Activated CD4-positive, alpha-beta T cell treated with anti-CD3 and anti-CD28 coated beads for 36 hours (primary cell): Measurements from ENCODE around the gene DENND4C. TPM values are rescaled to one million over a fixed set of nuclear protein-coding genes. Genes with fewer than 3 reads are reported as not detected.
"Not testable (repeated sequence)": the region's sequence is repeated elsewhere in the genome, so short reads cannot be mapped to it uniquely, and the experiment has no call there.

Source experiments
- ATAC-seq: fragments of 200-7000 bp; cut with Tn5 transposase; one replicate; pipeline ENCODE4 v1.10.0; 2021; ENCODE audit warnings: mild to moderate bottlenecking, moderate library complexity
- CTCF ChIA-PET: fragments of 350-600 bp; sonication (Branson Sonifier 250); formaldehyde crosslinking; loops from one replicate; lab custom pipeline; 2021; ENCODE audit warnings: antibody characterized with exemption; lab: Charles Lee
- POLR2A ChIA-PET: fragments of 350-600 bp; sonication (Branson Sonifier 250); formaldehyde crosslinking; loops from one replicate; lab custom pipeline; 2021; ENCODE audit warnings: antibody characterized with exemption, inconsistent platforms; lab: Charles Lee
- DNase-seq: peaks from one replicate; pipeline ENCODE4 v3.0.0-alpha.2; 2020
- H3K27ac Mint-ChIP-seq: one replicate; pipeline ENCODE4 v1.8.0; 2021; ENCODE audit warnings: mixed read lengths
- H3K27me3 Mint-ChIP-seq: one replicate; pipeline ENCODE4 v1.8.0; 2021; ENCODE audit warnings: mixed read lengths
- H3K36me3 Mint-ChIP-seq: one replicate; pipeline ENCODE4 v1.8.0; 2021; ENCODE audit warnings: low read depth, mixed read lengths
- H3K4me1 Mint-ChIP-seq: one replicate; pipeline ENCODE4 v1.8.0; 2021; ENCODE audit warnings: mixed read lengths
- H3K4me3 Mint-ChIP-seq: one replicate; pipeline ENCODE4 v1.8.0; 2021; ENCODE audit warnings: mild to moderate bottlenecking, moderate library complexity, mixed read lengths
- H3K9me3 Mint-ChIP-seq: one replicate; pipeline ENCODE4 v1.8.0; 2021; ENCODE audit warnings: low read depth, mixed read lengths
- intact Hi-C, 2 experiments: fragments of 100-400 bp; cut with DNase I in 1 of 2; cut with micrococcal nuclease in 1 of 2; formaldehyde crosslinking; loops; one replicate each; pipeline versions ENCODE4 v1.14.2 to v1.15.1; 2022 to 2024; cut with DNase I, micrococcal nuclease
- total RNA-seq, 2 experiments: library from RNA; stranded (reverse); gene quantifications; one replicate each; pipeline ENCODE4 v1.2.3, GENCODE V29; 2021

The DENND4C gene
- total RNA-seq, 2 experiments from 2014 or later = 17.2 to 22.2 TPM

GRCh38 chr9:19372567-19372966 is 142.1 kb downstream of the DENND4C start:
- DNase-seq (no peak), ATAC-seq (no peak)
- ChIA-PET CTCF (no interaction called here), POLR2A (no interaction called here)
- intact Hi-C loops = loop anchor here in 1 of 2 experiments (2.0 kb wide), 1 partner anchor 138 kb away; no protein-coding TSS in a partner anchor
- Mint-ChIP-seq H3K4me3 (no peak overlapping the region), H3K27ac (no peak overlapping the region), H3K27me3 (no peaks in the 10 kb centered on the region), H3K9me3 (no peaks in the 10 kb centered on the region), H3K4me1 (peaks cover 21% of the 10 kb centered on the region), H3K36me3 (peaks cover 41% of the 10 kb centered on the region)

- Mint-ChIP-seq H3K27ac (no peak overlapping the region), H3K9me3 (no peaks in the 10 kb centered on the region), H3K27me3 (no peaks in the 10 kb centered on the region), H3K4me3 (no peak overlapping the region), H3K36me3 (peaks cover 51% of the 10 kb centered on the region), H3K4me1 (peaks cover 25% of the 10 kb centered on the region)
- ATAC-seq (no peak), DNase-seq (no peak)
- intact Hi-C loops = loop anchor here in 1 of 2 experiments (2.0 kb wide), 1 partner anchor 139 kb away; no protein-coding TSS in a partner anchor
- CTCF ChIA-PET = interaction anchor here (0.7 kb wide), 1 partner anchor 84 kb away, joined by 3 read pairs; no protein-coding TSS in a partner anchor
- POLR2A ChIA-PET = no interaction called here
Observed at GRCh38 chr9:19373527-19373926, 143.0 kb downstream of the DENND4C start.

- ATAC-seq (no peak), DNase-seq (no peak)
- ChIA-PET POLR2A (interaction anchor here (0.6 to 1.2 kb wide), 4 partner anchors 33 to 123 kb away, joined by 3 to 4 read pairs (median 4); partner anchors contain the start of gene ACER2), CTCF (interaction anchor here (0.7 to 1.4 kb wide), 4 partner anchors 44 to 90 kb away, joined by 3 to 4 read pairs (median 3); no protein-coding TSS in a partner anchor)
- peaks cover 70% of the 10 kb centered on the region for H3K36me3 Mint-ChIP-seq
- peak overlapping the region; percentile 70 for H3K27ac Mint-ChIP-seq
- H3K4me1 Mint-ChIP-seq = peaks cover 25% of the 10 kb centered on the region
- H3K9me3 Mint-ChIP-seq = no peaks in the 10 kb centered on the region
- no peak overlapping the region for H3K4me3 Mint-ChIP-seq
- H3K27me3 Mint-ChIP-seq = no peaks in the 10 kb centered on the region
- intact Hi-C loops = no loop called here
Observed at GRCh38 chr9:19375538-19375937, 145.0 kb downstream of the DENND4C start.

- no peak for ATAC-seq
- peaks cover 74% of the 10 kb centered on the region for H3K36me3 Mint-ChIP-seq
- intact Hi-C loops = no loop called here
- POLR2A ChIA-PET = no interaction called here
- H3K4me1 Mint-ChIP-seq = peaks cover 36% of the 10 kb centered on the region
- CTCF ChIA-PET = no interaction called here
- peak overlapping the region; percentile 99 for H3K4me3 Mint-ChIP-seq
- DNase-seq = no peak
- peak overlapping the region; percentile 68 for H3K27ac Mint-ChIP-seq
- no peaks in the 10 kb centered on the region for H3K9me3 Mint-ChIP-seq
- H3K27me3 Mint-ChIP-seq = no peaks in the 10 kb centered on the region
Observed at GRCh38 chr9:19376931-19377330, 146.4 kb downstream of the DENND4C start.

GRCh38 chr9:19378164-19378563 is 147.7 kb downstream of the DENND4C start:
- intact Hi-C loops = no loop called here
- no peaks in the 10 kb centered on the region for H3K27me3 Mint-ChIP-seq
- peaks cover 73% of the 10 kb centered on the region for H3K36me3 Mint-ChIP-seq
- H3K4me3 Mint-ChIP-seq = peak overlapping the region; percentile 99
- ChIA-PET CTCF (interaction anchor here (0.8 kb wide), 1 partner anchor 79 kb away, joined by 3 read pairs; no protein-coding TSS in a partner anchor), POLR2A (no interaction called here)
- no peaks in the 10 kb centered on the region for H3K9me3 Mint-ChIP-seq
- peaks cover 41% of the 10 kb centered on the region for H3K4me1 Mint-ChIP-seq
- ATAC-seq (no peak), DNase-seq (no peak)
- H3K27ac Mint-ChIP-seq = peak overlapping the region; percentile 100

- POLR2A ChIA-PET = interaction anchor here (1.3 kb wide), 1 partner anchor 32 kb away, joined by 4 read pairs; no protein-coding TSS in a partner anchor
- ATAC-seq = no peak
- intact Hi-C loops = no loop called here
- H3K27ac Mint-ChIP-seq = peak overlapping the region; percentile 100
- no peaks in the 10 kb centered on the region for H3K9me3 Mint-ChIP-seq
- H3K4me1 Mint-ChIP-seq = peaks cover 41% of the 10 kb centered on the region
- H3K4me3 Mint-ChIP-seq = peak overlapping the region; percentile 99
- DNase-seq = no peak
- CTCF ChIA-PET = no interaction called here
- H3K27me3 Mint-ChIP-seq = no peaks in the 10 kb centered on the region
- peaks cover 69% of the 10 kb centered on the region for H3K36me3 Mint-ChIP-seq
Observed at GRCh38 chr9:19378647-19379046, 148.2 kb downstream of the DENND4C start.

- Mint-ChIP-seq H3K27me3 (no peaks in the 10 kb centered on the region), H3K4me1 (peaks cover 41% of the 10 kb centered on the region), H3K27ac (peak overlapping the region; percentile 100), H3K4me3 (peak overlapping the region; percentile 99), H3K36me3 (peaks cover 62% of the 10 kb centered on the region), H3K9me3 (no peaks in the 10 kb centered on the region)
- POLR2A ChIA-PET = interaction anchor here (1.3 kb wide), 1 partner anchor 31 kb away, joined by 4 read pairs; no protein-coding TSS in a partner anchor
- ATAC-seq (no peak), DNase-seq (no peak)
- CTCF ChIA-PET = interaction anchor here (1.8 kb wide), 1 partner anchor 86 kb away, joined by 9 read pairs; no protein-coding TSS in a partner anchor
- intact Hi-C loops = no loop called here
Observed at GRCh38 chr9:19379283-19379682, 148.8 kb downstream of the DENND4C start.

GRCh38 chr9:19379697-19380046 is 149.2 kb downstream of the DENND4C start:
- intact Hi-C loops = loop anchor here (1.0 to 5.0 kb wide), 12 partner anchors 29 to 331 kb away; partner anchors contain the start of genes DENND4C (in 2 of the 2), RRAGA (in 2 of the 2) and PLIN2 (in 1 of the 2)
- CTCF ChIA-PET = interaction anchor here (0.6 to 1.8 kb wide), 2 partner anchors 8 to 85 kb away, joined by 3 to 9 read pairs; no protein-coding TSS in a partner anchor
- POLR2A ChIA-PET = interaction anchor here (1.3 kb wide), 2 partner anchors 31 to 147 kb away, joined by 4 to 7 read pairs; no protein-coding TSS in a partner anchor
- DNase-seq (peak; percentile 54), ATAC-seq (peak; percentile 16)
- Mint-ChIP-seq H3K4me1 (peaks cover 41% of the 10 kb centered on the region), H3K9me3 (no peaks in the 10 kb centered on the region), H3K36me3 (peaks cover 58% of the 10 kb centered on the region), H3K4me3 (peak overlapping the region; percentile 99), H3K27me3 (no peaks in the 10 kb centered on the region), H3K27ac (peak overlapping the region; percentile 100)

GRCh38 chr9:19380826-19381075 is 150.3 kb downstream of the DENND4C start:
- peak overlapping the region; percentile 99 for H3K4me3 Mint-ChIP-seq
- no peak for ATAC-seq
- no peak for DNase-seq
- intact Hi-C loops = loop anchor here (1.0 to 5.0 kb wide), 12 partner anchors 28 to 332 kb away; partner anchors contain the start of genes DENND4C (in 2 of the 2), RRAGA (in 2 of the 2) and PLIN2 (in 1 of the 2)
- H3K4me1 Mint-ChIP-seq = peaks cover 37% of the 10 kb centered on the region
- peaks cover 50% of the 10 kb centered on the region for H3K36me3 Mint-ChIP-seq
- no peaks in the 10 kb centered on the region for H3K9me3 Mint-ChIP-seq
- POLR2A ChIA-PET = interaction anchor here (0.6 to 1.3 kb wide), 2 partner anchors 79 to 148 kb away, joined by 3 to 7 read pairs; no protein-coding TSS in a partner anchor
- CTCF ChIA-PET = interaction anchor here (1.8 kb wide), 1 partner anchor 84 kb away, joined by 9 read pairs; no protein-coding TSS in a partner anchor
- H3K27me3 Mint-ChIP-seq = no peaks in the 10 kb centered on the region
- peak overlapping the region; percentile 100 for H3K27ac Mint-ChIP-seq

GRCh38 chr9:19381656-19382055 is 151.2 kb downstream of the DENND4C start:
- intact Hi-C loops = loop anchor here (2.0 to 5.0 kb wide), 5 partner anchors 61 to 333 kb away; partner anchors contain the start of genes DENND4C (in 1 of the 2) and RRAGA (in 1 of the 2)
- no peak overlapping the region for H3K27ac Mint-ChIP-seq
- no peaks in the 10 kb centered on the region for H3K9me3 Mint-ChIP-seq
- H3K36me3 Mint-ChIP-seq = peaks cover 41% of the 10 kb centered on the region
- H3K4me3 Mint-ChIP-seq = peak overlapping the region; percentile 99
- ChIA-PET CTCF (no interaction called here), POLR2A (no interaction called here)
- DNase-seq = no peak
- peaks cover 29% of the 10 kb centered on the region for H3K4me1 Mint-ChIP-seq
- no peak for ATAC-seq
- no peaks in the 10 kb centered on the region for H3K27me3 Mint-ChIP-seq

GRCh38 chr9:19385212-19385611 is 154.7 kb downstream of the DENND4C start:
- intact Hi-C loops, H3K27me3 Mint-ChIP-seq, DNase-seq, H3K36me3 Mint-ChIP-seq, POLR2A ChIA-PET, H3K27ac Mint-ChIP-seq, CTCF ChIA-PET, ATAC-seq, H3K4me3 Mint-ChIP-seq, H3K9me3 Mint-ChIP-seq: not testable (repeated sequence)
- H3K4me1 Mint-ChIP-seq = peaks cover 16% of the 10 kb centered on the region
